GOT3 (cell line): ENCODE results near the gene DCBLD1.
"Not testable (repeated sequence)": the region's sequence is repeated elsewhere in the genome, so short reads cannot be mapped to it uniquely, and the experiment has no call there.

Experiments
- DNase-seq: peaks from one replicate; lab custom pipeline; 2025; ENCODE audit warnings: mixed read lengths; lab: John Stamatoyannopoulos, UW

DCBLD1 gene

DNA sequence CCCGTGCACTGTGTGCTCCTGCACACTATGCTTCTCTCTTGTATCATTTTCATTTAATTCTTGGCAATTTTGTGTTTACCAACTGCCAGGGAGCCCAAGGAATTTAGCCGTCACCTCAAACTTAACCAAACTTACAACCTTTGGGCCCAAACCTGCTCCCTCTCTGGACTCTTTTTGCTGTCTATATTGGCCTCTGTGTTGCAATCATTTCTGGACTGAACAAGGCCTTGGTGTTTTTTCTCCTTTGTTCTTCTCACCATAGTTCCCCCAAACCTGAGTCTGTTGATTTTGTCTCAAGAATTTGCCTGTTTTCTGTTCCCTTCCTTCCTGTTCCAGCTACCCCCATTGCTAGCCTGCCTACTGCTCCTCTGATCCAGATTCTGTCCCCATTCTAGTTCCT, 19.2 kb downstream of the DCBLD1 start:
- no peak for DNase-seq

DNA sequence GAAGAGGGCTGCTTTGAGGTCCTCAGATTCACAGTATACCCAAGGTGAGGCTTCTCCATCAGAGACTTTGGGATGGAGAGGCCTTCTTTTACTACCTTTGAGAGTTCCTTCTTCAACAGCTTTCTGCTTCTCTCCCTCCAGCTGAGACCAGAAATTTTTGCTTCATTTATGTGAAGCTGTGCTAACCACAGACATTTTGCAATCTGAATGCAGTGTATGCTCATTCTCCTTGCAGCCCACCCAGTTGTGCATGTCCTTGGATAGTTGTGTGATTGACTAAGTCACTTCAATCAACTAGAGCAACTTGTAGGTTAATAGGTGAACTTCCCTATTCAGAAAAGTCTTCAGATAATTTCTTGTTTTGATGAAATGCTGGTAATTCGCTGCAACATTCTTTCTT, 20.1 kb downstream of the DCBLD1 start:
- DNase-seq: no peak

DNA sequence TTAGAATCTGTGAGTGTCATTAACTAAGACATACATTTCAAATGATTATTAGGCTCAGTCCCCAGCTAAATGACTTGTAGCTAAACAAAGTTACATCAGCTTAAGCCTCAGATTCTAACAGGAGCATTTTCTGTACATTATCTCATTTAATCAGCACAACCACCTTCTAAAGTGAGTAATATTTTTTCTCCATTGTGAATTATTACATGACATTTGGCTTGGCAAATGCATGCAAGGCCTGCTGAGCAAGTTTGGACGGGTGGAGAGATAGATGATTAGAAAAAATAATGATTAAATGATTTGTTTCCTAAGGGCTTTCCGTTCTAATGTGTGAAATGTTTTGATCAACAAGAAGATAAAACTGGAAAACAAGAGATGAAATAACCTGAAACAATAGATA, 20.7 kb downstream of the DCBLD1 start:
- no peak for DNase-seq

DNA sequence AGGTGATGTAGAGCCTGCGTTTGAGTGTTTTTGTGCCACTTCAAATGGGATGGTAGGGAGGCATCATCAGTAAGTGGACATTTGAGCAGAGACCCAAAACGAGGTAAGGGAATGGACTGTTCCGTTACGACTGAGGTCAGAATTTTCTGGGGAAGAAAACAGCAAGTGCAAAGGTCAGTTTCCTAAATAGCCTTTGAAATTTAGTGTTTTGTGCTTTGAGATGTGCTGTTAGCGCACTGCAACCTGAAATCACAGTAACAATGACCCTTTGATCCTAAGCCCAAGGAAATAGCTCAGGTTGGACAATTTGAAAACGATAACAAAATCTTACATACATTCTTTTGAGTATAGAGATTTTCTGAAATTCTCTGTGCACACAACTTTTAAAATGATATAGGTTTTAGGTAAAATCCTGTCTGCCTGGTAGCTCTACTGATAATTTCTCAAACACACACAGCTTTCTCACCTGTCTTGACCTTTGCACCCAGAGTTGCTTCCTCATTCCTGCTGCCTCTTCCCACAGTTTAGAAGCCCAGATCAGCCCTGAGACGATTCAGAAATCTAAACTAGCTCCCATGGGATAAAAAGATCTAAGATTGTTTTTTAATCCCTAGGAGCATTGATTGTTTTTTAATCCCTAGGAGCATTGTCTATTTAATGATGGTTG, 22.1 kb downstream of the DCBLD1 start:
- no peak for DNase-seq

DNA sequence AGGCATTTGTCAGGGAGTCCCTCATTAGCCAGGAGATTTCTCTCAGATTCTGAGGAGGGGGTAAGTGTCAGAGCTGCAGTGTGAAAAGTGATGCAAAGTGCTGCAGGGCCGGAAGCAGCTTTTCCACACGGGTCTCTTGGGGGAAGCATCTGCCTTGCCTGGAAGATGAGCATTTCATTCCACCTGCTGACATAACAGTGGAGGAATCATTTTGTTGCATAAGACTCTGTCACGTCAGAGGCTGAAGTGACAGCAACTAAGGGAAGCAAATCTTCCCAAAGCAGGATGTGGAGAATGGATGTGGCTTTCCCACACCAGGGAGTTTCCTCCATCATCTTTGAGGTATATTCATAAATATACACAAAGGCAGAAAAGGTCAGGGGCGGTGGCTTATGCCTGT, 22.8 kb downstream of the DCBLD1 start:
- DNase-seq: no peak

DNA sequence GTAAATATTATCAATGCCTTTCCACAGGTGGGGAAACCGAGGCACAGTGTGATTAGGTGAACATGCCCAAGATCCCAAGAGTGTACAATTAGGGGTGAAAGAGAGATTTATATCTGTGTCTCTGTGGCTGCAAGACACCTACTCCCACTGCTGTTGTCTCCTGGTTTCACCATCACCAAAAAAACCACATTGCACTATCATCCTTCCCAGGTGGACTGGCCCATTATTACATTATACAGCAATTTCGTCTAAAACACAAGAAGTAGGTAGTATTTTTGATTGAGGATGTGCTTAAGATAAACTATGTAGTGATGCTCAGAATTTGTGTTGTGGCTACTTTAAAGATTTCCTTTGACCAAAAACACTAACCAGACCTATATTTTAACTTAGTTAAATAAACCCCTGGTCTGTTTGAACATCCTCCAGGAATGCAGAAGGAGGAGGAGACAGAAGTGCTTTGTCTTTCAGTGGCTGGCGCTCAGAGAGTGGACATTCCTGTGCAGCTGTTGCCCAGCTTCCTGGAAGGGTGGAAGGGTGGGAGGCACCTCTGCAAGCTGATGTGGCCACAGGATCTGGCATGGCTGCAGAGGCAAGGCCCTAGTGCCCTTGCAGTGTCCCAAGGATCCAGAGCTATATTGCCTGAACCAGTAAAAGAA, 23.8 kb downstream of the DCBLD1 start:
- DNase-seq: no peak

DNA sequence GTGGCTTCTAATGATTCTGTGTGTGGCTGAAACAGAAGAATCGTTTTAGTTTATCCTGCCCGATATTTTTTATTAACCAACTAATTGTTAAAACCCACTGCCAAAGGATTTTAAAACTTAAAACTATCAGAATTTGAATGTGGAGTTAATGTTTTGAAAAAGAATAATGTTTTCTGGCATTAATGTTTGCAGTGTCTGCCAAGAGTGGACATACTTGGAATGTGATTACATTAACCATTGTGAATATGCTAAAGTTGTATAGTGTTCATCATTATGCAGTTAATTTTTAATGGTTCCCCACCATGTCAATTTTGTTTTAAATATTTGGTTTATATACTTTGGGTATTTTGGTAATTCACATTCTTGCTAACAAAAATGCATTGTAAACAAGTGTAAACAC, 24.4 kb downstream of the DCBLD1 start:
- no peak for DNase-seq

DNA sequence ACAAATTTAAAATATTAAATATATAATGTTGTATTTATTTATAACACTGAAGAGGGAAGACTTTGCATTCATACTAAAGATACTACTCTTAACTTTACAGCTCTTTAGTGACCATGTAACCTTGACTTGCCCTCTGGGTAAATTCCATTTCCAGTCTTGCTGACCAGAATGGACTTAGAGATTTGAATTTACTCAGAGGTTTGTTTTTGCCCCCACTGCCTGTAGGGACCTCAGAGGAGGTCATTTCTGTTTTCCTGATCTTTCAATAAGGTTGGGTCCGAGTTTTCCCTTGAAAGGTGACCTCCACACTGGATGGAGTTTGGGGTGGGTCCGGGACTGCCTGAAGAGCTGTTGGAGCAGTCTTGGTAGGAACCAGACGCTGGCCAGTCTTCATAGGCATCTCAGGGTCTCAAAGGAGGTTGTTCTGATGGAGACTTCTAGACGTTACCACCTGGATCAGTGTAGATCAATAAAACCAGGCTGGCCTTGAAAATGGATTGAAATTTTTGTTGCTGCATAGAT, 26.0 kb downstream of the DCBLD1 start:
- DNase-seq: no peak

DNA sequence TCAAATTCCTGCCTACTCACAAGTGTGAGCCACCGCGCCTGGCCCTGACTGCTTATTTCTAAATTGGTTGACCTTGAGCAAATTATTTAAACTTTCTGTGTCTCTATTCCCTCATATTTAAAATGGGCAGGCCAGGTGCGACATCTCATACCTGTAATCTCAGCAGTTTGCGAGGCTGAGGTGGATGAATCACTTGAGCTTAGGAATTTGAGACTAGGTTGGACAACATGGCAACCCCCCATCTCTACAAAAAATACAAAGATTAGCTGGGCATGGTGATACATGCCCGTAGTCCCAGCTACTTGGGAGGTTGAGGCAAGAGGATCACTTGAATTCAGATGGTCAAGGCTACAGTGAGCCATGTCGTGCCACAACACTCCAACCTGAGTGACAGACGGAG, 26.5 kb downstream of the DCBLD1 start:
- no peak for DNase-seq

DNA sequence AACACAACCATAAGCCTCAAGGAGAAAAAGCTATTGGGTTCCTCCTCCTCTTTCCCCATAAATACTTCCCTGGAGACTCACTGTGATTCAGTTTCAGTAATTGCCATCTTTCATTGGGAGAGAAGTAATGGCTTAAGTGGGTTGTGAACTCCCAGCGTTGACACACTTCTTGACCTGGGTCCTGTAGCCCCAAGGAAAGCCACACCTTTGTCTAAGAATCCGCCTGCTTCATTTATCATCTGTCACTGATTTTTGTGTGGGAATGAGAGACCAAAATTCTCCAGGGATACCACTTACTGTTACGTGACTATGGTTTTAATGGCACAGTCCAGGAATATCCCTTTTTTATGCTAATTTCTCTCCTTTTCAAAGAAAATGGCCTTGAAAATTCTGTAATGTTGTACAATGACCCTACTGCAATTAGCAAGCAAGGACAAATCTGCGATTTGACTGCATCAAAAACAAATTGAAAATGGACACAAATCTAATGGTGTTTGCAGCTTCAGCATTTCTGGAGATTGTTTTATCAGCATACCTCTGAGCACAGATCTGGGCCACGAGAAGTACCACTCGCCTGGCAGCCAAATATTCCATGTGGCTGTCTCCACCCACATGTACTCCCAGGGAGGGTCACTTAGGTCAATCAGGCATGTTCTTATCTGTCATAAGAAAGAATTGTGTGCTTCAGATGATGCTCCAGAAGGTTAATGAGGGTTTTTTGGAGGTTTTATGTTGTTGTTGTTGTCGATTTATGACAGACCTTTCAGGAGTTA, 29.8 kb downstream of the DCBLD1 start:
- DNase-seq: no peak

DNA sequence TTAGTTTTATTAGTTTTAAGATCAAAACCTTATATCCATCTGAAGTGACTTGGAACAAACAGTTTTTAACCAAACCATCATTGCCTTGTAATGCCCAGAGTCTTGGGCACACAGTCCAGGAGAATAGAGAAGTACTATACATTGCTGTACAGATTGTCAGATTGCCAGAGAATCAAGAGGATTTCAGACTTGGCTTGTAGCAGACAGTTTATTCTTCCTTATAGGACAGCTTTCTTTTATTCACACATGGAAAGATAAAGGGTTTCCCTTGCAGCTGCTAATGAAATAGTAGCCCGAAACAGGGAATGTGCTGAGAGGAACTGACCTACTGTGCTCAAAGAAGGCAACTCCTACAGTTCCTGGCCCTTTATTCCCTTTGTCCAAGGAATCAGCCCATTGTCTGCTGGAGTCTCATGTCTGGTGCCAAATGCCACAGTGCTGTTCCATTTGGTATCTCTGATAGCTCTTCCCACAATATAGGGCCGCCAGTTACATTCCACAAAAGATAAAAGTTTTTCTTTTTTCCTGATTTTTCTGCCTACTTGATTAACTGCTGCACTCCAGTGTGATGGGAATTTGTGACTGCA, 30.6 kb downstream of the DCBLD1 start:
- DNase-seq: no peak

DNA sequence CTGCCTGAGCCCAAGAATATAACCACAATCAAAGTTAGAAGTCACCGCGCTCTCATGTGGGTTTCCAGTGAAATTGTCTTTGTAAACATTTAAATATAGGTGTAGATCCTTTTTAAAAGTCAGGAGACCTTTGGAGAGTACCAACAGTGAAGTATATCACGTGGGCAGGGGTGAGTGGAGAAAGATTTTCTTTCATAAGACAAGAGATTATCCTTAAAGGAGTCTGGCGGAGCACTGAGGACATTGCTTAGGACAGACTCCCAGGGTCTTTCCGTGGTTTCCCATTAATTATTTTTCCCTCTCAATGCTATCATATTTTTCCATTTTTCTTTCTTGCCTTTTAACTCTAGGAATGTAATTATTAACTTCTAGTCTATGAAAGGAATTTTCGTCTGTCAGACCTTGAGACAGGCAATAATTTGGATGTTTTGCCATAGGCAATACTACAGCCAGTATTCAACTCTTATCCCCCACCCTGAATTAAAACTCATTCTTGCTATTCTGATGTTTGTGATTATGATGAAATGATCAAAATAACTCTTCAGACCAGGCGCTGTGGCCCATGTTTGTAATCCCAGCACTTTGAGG, 31.4 kb downstream of the DCBLD1 start:
- DNase-seq: no peak

DNA sequence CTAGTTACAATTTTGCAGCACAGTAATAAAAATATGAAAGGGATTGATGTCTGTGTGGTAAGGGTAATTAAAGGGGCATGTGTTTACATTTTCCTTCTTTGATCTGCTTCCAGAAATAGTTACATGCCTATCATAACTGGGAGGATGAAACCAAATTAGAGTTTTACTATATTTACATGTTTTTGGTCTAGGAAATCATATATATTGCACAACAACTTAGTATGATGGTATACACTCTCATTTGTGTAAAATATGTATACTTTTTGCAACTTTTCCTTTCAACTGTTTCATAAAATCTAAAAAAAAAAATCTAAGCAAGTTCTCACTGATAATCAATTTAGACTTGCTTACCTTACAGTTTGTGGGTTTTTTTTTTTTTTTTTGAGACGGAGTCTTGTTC, 32.2 kb downstream of the DCBLD1 start:
- no peak for DNase-seq

DNA sequence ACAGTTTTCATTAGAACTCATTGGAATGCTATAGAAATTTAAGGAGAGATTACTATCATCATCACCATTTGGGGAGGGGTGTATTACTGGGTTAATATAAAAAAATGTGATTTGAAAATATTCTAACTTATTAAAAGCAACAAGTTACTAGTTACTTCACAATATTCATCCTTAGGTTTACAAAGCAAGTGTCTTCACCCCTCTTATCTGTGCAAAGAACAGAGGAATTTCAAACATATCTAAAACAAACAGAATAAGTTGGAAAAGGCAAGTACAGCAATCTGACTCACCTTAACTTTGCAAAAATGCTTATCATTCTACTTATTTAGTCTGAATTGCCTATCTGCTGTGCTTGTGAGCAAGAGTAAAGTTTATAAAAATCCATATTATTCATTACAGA, 32.9 kb downstream of the DCBLD1 start:
- no peak for DNase-seq

DNA sequence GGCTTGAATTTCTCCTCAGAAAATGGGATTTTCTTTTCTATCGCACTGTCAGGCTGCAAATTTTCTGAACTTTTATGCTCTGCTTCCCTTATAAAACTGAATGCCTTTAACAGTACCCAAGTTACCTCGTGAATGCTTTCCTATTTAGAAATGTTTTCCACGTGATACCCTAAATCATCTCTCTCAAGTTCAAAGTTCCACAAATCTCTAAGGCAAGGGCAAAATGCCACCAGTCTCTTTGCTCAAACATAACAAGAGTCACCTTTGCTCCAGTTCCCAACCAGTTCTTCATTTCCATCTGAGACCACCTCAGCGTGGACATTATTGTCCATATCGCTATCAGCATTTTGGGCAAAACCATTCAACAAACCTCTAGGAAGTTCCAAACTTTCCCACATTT, 35.5 kb downstream of the DCBLD1 start:
- not testable (repeated sequence) for DNase-seq

DNA sequence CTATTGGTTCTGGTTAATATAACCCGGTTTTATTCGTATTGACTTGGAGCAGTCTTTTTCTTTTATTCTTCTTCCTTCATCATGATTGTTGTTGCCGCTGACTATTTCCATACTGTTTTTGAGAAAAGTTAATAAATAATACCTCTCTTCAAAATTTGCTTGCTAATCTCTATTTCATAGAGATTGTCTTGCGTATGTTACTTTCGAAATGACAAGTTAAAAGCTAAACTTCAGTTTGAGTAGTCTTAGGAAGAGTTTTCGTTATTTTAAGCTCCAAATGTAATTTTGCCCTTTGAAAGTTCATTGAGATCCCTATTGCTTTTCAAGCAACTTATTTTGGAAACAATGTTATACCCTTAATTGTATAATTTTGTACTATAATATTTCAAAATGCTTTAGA, 36.4 kb downstream of the DCBLD1 start:
- no peak for DNase-seq

DNA sequence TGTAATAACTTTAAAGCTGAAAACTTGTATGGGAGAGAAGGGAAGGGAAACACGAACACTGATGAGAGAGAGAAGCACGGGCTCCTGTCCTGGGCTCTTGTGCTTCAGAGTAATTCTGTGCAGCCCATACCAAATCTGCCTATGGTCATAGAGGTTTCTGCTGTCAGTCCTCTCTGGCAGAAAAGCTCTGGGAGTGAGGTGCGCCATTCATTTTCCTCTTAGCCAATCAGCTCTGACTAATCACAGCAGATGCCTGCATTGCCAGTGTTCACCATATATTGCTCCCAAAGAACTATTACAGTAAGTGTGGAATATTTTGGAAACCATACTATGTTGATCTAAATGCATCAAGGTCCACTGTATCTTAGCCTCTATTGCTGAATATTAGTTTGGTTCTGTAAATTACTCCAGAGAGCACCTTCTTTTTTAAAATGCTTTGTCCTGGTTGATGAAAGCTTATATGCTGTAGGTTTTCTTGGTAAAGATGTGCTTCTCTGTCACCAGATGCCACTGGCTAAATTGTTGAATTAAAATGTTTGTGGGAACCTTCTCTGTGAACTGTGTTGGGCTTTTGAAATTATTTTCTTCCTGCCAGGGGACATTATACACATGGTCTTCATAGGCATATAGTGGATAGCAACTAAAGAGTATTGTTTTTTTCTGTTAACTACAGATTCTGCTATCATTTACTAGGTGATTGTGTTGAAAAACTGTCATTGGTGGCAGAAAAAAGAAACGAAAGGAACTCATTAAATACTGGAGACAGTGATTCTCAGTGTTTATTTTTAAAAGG, 38.3 kb downstream of the DCBLD1 start:
- no peak for DNase-seq

DNA sequence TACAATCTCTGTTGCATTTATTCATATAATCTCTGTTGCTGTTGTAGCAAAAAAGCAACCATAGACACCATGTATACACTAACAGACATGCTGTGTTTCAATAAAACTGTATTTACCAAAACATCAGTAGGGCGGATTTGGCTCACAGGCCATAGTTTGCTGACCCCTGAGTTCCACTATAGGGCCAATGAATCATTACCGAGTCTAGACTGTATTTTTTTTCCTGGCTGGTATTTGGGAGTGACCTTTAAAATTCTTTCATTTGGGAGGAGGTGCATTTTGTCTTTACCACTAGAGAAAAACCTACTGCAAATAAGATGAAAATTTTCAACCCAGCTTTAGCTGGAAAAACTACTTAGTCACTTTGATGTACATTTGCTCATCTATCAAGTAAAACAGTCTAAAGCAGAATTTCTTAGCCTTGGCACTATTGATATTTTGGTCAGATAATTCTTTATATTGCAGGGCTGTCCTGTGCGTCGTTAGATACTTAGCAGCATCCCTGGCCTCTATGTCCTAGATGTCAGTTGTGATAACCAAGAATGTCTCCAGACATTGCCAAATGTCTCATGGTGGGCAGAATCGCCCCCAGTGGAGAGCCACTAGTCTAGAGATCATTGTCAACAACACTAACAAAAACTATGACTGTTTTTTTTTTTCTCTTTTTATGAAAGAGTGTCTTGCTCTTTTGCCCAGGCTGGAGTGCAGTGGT, 39.5 kb downstream of the DCBLD1 start:
- no peak for DNase-seq

DNA sequence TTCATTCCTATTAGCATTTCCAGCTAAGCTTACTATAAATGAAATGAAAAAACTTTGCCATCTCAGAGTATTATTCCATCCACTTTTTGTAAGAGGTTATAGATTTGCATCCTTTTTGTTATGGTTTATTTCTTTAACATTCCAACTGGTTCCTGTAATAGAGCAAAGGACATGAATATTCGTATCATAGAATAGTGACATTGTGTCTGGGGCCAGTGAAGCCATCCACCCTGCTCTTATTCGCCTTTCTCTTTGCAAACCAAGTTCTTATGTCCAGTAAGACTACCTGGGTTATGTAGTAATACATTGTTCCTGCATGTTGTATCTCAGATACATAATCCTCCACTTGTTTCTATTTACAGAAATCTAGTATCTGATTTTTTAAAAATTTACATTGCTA, 43.1 kb downstream of the DCBLD1 start:
- DNase-seq: no peak

DNA sequence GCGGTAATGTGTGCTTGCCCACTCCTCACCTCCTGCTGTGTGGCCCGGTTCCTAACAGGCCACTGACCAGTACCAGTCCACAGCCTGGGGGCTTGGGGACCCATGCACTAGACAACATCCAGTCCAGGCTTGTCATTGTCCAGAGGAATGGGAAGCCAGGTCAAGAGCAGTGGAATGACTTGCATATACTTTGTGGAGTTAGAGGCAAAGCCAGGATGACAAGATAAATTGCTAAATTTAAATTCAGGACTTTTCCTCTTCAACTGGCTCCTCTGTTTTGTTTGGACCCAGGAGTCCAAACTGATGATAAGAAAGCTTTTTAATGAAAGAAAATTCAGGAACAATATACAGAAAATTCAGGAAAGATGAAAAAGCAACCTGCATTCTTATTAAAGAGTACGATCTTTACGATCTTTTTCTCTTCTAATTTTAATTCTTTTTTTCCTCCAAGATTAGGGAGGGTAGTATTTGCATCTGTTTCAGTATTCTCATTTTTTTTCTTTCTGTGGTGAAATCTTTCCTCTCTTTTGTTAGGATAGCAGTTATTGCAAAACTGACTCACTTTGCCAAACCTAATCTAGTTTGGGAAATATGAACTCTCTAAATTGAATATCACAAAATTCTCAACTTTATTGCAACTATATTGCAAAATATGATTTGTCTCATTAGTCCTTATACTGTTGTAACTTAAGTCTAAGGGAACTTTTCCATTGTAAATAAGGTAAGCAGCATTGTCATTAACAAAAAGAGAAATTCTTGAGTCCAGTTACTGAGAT, 48.2 kb downstream of the DCBLD1 start:
- no peak for DNase-seq
